ENCODE results near the gene RAPGEF3.

DNA sequence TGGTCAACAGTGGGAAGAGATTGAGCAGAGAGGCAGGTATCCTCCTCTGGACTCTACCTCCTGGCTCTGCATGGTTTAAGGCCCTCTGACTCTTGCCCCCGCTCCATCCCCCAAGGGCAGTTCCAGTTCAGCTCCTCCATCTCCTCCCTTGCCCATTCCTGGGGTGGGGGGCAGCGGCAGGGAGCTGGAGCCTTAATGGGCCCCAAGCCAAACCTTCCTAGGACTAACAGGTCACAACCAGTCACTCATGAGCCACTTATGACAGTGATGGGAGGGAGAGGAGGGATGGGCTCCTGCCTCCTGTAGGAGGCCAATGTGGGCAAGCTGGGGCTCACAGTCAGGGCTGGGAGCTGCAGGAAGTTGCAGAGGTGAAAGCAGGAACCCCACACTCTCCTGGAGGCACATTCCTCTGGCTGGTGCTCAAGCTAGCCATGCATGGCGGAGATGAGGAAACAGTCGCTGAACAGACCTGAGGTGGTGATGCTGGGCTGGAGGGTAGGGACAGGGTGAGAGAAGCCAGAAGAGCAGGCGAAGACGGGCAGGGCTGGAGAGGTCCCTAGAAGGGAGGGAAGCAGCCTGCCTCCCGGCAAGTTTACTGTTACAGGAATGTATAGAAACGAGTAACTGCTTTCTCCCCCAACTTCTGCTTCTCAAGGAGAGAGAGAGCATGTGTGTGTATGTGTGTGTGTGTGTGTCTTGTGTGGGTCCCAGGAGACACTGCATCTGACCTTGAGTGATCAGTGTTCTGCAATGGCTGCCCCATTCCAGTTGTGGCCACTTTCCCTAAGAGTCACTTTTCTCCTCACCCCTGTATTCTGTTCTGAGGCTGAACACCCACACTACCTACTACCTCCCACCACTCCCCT is 5.0 kb upstream of the RAPGEF3 start:
- TF ChIP-seq CTCF (IDR thresholded peaks at IDR 0.05), result no peak
- no peak for TF ChIP-seq POLR2A (IDR thresholded peaks at IDR 0.05)
